SU-DHL-6 (cell line): Measurements from ENCODE around the gene COPZ1.

Source experiments
- EZH2phosphoT487 ChIP-seq: fragments of 200-600 bp; sonication (generic), shearing (Covaris generic); conservative IDR thresholded peaks from 2 replicates; pipeline ENCODE4 v1.6.1; 2018; ENCODE audit warnings: mild to moderate bottlenecking, antibody characterized with exemption, low read length, moderate library complexity, mixed read lengths
- TF ChIP-seq, protein P1 (sequence below): fragments of 200-600 bp; sonication (generic); IDR thresholded peaks from one replicate; pipeline ENCODE4 v1.5.1; 2017; ENCODE audit warnings: antibody characterized with exemption, mild to moderate bottlenecking, low read length, moderate library complexity; ENCODE audit not compliant: insufficient read depth, poor library complexity, severe bottlenecking

DNA sequence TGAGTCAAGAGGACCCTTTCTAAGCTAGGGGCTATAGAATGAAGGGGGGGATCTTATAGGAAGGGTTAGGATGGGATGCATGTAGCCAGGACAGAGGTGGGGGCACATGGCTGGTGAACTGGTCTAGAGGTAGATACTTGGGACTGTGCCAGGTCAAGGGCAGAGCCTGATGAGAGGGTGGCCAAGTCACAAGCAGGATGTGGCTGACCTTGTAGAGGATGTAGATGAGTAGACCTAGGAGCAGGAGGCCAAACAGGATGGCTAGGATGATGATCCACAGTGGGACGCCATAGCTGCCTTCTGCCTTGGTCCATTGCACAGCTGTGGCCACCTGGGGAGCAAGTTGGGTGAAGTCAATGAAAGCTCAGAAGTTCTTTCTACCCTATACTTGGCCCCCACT is 72.2 kb downstream of the COPZ1 start:
- TF ChIP-seq, protein P1, sequence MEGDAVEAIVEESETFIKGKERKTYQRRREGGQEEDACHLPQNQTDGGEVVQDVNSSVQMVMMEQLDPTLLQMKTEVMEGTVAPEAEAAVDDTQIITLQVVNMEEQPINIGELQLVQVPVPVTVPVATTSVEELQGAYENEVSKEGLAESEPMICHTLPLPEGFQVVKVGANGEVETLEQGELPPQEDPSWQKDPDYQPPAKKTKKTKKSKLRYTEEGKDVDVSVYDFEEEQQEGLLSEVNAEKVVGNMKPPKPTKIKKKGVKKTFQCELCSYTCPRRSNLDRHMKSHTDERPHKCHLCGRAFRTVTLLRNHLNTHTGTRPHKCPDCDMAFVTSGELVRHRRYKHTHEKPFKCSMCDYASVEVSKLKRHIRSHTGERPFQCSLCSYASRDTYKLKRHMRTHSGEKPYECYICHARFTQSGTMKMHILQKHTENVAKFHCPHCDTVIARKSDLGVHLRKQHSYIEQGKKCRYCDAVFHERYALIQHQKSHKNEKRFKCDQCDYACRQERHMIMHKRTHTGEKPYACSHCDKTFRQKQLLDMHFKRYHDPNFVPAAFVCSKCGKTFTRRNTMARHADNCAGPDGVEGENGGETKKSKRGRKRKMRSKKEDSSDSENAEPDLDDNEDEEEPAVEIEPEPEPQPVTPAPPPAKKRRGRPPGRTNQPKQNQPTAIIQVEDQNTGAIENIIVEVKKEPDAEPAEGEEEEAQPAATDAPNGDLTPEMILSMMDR, result no peak
- TF ChIP-seq EZH2phosphoT487, result no peak
